C4-2B (cell line): ENCODE measurements around the gene TALDO1.

Experiments used
- CTCF ChIP-seq: fragments of 450-650 bp; conservative IDR thresholded peaks from 2 replicates; pipeline ENCODE4 v1.5.1; 2017; ENCODE audit warnings: mild to moderate bottlenecking
- ZFX ChIP-seq: fragments of 450-650 bp; IDR thresholded peaks from 2 replicates; pipeline ENCODE4 v1.6.1; 2017

- TF ChIP-seq CTCF (no peak), ZFX (peak; percentile 47; the same call in 1 of the 2 replicates)
Observed at GRCh38 chr11:746289-747157, 741 bp upstream of the TALDO1 start.
